ENCODE results near the gene HEXD.
"Not testable (repeated sequence)": the region's sequence is repeated elsewhere in the genome, so short reads cannot be mapped to it uniquely, and the experiment has no call there.

Gene HEXD

GRCh38 chr17:82418001-82418986 lies at the start of gene HEXD, which contains the start of gene OGFOD3:
Gene HEXD (plus strand): TSS chr17:82418347. CDS start chr17:82419800, 1,453 bp downstream.
Gene OGFOD3 (minus strand): TSS chr17:82418586. CDS start chr17:82418485, 101 bp downstream.
- peak; percentile 80 for DNase-seq (ENCODE audit: low spot score)

DNA sequence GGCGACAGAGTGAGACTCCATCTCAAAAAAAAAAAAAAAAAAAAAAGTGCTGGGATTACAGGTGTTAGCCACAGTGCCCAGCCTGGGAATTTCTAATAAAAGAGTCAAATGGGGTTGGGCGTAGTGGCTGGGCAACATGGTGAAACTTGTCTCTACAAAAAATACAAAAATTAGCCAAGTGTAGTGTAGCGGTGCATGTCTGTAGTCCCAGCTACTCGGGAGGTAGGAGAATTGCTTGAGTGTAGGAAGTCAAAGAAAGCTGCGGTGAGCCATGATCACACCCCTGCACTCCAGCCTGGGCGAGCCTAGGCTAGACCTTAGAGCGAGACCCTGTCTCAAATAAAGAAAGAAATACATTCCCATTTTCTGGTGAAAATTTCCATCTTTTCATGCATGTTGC lies 48.9 kb upstream of the HEXD start:
- DNase-seq (ENCODE audit: low spot score), result no peak

GRCh38 chr17:82370471-82371332 lies 47.4 kb upstream of the HEXD start:
- no peak for DNase-seq (ENCODE audit: low spot score)

DNA sequence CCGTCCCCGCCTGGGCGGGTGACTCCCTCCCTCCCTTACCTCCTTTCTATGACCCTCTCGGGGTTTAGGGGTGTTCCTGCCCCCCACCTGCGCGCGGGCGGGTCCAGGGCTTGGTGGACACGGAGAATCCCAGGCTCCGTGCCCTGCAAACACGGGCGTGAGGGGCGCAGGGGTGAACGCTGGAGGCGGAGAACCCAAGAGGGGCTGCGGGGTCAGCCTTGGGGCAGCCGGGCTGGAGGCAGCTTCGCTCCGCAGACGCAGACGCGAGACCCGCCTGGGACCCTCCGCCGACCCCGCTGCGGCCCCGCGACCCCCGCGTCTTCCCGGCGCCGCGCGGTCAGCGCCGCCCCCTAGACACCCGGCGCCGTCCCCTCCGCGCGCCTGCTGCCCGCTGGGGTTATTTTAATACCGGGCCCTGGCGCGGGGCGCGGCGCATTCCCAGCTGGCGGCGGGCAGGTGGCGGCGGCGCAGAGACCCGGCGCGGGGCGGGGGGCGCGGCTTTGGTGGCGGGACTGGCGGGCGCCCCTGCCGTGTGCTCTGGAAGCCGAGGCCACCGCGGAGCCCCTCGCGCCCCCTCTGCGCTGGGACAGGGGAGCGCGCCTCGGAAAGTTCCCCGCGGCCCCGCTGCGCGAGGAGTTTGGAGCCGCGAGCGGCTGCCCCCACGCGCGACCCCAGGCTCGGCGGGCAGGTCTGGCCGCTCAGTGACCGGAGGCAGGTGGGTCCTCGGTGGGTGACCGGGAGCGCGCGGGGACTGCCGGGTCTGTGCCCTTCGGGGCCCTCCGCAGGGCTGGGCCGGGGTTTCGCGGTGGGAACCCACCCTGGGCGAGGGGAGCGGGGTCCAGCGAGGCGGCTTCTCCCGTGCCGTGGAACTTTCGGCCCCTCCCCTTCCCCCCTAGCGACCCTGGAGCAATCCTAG lies 46.6 kb upstream of the HEXD start, which contains the start of gene UTS2R:
Gene UTS2R, plus strand, starts transcription at position 433 of the 916 bp plus-strand sequence. CDS start 2,560 bp downstream, outside the sequence.
- no peak for DNase-seq (ENCODE audit: low spot score)

DNA sequence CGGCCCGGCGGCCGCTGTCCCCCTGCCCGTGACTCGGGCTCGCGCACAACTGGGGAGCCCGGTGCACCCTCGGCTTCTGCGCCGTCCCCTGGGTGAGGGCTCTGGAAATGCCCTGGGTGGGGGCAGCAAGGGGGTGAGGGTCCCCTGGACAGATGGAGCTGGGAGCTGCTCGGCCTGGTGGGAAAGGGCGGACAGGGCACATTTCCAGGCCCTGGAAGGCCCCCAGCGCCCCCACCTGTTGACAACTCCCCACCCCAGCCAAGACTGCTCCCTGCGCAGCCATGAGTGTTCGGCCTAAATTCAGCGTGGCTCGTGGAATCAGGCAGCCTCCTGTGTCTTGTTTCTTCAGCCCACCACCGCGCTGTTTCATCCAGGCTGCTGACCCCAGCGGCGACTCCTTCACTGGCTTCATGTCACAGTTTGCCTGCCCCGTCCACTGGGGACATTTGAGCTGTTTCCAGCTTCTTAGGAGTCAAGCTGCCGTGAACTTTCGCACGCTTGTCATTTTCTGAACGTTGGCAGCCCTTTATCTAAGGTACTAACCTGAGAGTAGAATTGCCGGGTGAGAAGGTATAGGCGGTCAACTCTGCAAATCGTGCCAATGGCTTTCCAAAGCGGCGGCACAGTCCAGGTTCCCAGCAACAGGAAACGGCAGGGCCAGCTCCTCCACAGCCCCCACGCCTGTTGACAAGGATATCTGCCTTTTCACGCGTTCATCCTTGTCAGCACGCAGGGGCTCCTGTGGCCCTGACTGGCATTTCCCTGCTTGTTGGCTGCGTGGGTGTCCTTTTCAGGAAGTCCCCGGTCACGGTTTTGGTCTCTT lies 45.7 kb upstream of the HEXD start:
- DNase-seq (ENCODE audit: low spot score), result no peak

DNA sequence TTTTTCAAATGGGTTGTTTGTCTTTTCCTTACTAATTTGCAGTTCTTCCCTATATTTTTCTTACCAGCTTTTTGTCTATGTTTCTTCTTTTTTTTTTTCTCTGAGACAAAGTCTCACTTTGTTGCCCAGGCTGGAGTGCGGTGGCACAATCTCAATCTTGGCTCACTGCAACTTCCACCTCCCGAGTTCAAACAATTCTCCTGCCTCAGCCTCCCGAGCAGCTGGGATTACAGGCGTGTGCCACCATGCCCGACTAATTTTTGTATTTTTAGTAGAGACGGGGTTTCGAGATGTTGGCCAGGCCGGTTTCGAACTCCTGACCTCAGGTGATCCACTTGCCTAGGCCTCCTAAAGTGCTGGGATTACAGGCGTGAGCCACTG lies 45.1 kb upstream of the HEXD start:
- not testable (repeated sequence) for DNase-seq (ENCODE audit: low spot score)

DNA sequence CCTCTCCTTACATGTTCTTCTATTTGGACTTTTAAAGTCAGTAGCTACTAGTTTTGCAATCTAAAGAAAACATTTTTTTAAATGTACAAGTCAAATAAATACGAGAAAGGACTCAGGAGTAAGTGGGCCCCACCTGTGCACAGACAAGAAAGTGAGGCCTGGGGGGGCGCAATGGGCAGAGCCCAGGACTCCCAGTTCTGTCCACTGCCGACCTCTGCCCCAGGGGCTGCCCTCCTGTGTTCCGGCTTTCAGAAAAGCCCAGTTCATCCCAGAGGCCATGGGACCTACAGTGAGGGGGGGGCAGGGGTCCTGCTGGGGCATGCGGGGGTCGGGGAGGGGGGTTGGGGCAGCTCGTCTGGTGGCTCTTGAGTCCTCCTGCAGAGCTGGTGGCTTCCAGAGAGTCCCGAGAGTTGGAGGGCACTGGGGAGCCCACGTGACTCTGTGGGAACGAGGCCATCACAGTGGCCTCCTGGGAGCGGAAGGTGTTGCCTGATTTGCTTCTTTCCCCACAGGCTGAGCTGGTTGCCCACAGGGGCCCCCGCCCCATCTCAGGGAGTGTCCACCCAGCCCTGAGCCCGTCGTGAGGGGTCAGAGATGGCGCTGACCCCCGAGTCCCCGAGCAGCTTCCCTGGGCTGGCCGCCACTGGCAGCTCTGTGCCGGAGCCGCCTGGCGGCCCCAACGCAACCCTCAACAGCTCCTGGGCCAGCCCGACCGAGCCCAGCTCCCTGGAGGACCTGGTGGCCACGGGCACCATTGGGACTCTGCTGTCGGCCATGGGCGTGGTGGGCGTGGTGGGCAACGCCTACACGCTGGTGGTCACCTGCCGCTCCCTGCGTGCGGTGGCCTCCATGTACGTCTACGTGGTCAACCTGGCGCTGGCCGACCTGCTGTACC lies 44.2 kb upstream of the HEXD start:
- no peak for DNase-seq (ENCODE audit: low spot score)

DNA sequence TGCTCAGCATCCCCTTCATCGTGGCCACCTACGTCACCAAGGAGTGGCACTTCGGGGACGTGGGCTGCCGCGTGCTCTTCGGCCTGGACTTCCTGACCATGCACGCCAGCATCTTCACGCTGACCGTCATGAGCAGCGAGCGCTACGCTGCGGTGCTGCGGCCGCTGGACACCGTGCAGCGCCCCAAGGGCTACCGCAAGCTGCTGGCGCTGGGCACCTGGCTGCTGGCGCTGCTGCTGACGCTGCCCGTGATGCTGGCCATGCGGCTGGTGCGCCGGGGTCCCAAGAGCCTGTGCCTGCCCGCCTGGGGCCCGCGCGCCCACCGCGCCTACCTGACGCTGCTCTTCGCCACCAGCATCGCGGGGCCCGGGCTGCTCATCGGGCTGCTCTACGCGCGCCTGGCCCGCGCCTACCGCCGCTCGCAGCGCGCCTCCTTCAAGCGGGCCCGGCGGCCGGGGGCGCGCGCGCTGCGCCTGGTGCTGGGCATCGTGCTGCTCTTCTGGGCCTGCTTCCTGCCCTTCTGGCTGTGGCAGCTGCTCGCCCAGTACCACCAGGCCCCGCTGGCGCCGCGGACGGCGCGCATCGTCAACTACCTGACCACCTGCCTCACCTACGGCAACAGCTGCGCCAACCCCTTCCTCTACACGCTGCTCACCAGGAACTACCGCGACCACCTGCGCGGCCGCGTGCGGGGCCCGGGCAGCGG lies 43.4 kb upstream of the HEXD start:
- no peak for DNase-seq (ENCODE audit: low spot score)

DNA sequence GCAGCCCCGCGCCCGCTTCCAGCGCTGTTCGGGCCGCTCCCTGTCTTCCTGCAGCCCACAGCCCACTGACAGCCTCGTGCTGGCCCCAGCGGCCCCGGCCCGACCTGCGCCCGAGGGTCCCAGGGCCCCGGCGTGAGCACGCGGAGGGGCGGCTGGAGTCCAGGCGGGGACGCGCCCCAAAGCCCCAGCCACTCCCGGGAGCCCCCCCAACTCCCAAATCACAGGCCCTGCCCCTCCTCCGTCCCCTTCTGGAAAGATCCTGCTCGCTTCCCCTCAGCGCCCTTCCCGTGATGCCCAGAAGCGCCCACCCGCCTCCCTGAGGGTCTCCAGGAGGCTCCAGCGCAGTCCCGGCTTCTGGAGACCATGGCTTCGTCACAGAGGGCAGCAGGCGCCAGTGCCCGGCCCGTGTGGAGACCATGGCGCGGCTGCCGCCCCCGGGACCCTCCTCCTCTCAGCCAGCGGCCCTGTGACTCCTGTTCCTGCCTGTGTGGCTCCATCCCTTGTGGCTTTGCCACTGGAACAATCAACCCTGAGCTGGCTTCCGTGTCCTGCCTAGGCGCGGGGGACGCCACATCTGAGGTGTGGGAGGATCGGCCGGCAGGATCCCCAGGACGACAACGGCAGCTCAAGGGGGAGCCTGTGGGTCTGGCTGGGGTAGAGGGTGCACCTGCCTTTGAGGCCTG lies 42.6 kb upstream of the HEXD start:
- no peak for DNase-seq (ENCODE audit: low spot score)

GRCh38 chr17:82376042-82376730 lies 42.0 kb upstream of the HEXD start:
- DNase-seq (ENCODE audit: low spot score), result no peak

- DNase-seq (ENCODE audit: low spot score), result not testable (repeated sequence)
Observed at GRCh38 chr17:82377294-82377693, 40.9 kb upstream of the HEXD start.

GRCh38 chr17:82377924-82378740 lies 40.0 kb upstream of the HEXD start:
- DNase-seq (ENCODE audit: low spot score), result no peak

DNA sequence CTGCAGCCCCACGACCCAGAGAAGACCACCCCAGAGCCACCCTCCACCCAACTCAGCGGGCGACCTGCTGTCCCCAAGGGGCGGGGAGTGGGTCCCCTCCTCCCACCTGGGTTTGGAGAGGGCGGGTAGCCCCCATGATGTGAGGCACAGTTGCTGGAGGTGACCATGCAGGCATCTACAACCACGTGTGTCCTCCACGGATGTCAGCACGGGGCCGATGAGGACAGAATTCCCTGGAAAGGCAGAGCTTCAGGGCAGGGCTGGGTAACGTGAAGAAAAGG lies 39.5 kb upstream of the HEXD start:
- no peak for DNase-seq (ENCODE audit: low spot score)

- no peak for DNase-seq (ENCODE audit: low spot score)
Observed at GRCh38 chr17:82380860-82381702, 37.1 kb upstream of the HEXD start.

DNA sequence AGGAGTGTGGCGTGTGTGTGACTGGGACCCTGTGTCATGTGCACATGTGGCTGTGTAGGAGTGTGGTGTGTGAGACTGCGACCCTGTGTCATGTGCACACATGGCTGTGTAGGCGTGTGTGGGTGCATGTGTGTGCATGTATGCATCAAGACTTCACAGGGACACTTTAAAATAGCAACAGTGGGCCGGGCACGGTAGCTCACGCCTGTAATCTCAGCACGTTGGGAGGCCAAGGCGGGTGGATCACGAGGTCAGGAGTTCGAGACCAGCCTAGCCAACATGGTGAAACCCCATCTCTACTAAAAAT lies 36.5 kb upstream of the HEXD start:
- DNase-seq (ENCODE audit: low spot score), result not testable (repeated sequence)
